HepG2 (cell line): Measurements from ENCODE around the gene GARIN5A. TPM values are rescaled to one million over a fixed set of nuclear protein-coding genes. Genes with fewer than 3 reads are reported as not detected.

Source experiments
- ATAC-seq: fragments of 200-7000 bp; cut with Tn5 transposase; 3 replicates; pipeline ENCODE4 v1.9.1; 2020; ENCODE audit warnings: mild to moderate bottlenecking, moderate library complexity
- BruUV-seq: library from RNA; stranded (reverse); fragments of 400-500 nt; replicated peaks from 2 replicates; lab custom pipeline; 2021; lab: Mats Ljungman, UMichigan
- CTCF ChIA-PET: fragments of 300-600 bp; formaldehyde crosslinking; extraction: SDS; loops from one replicate; lab custom pipeline; 2021; ENCODE audit warnings: low total read pairs, inconsistent platforms, low intra/inter-chr PET ratio; lab: Yijun Ruan, JAX
- POLR2A ChIA-PET: fragments of 350-600 bp; sonication (Branson Sonifier 250); formaldehyde crosslinking; loops from one replicate; lab custom pipeline; 2020; ENCODE audit warnings: antibody characterized with exemption, inconsistent platforms; lab: Yijun Ruan, JAX
- DNase-seq: peaks from one replicate; pipeline ENCODE4 v3.0.0-alpha.2; 2015; ENCODE audit warnings: low spot score
- FAIRE-seq: peaks from 3 replicates; lab custom pipeline; 2011; peaks lifted over from hg19 to GRCh38; lab: Jason Lieb, UNC
- H2AFZ ChIP-seq: one replicate; pipeline ENCODE4 v1.6.1; 2011; ENCODE audit warnings: low read length, inconsistent platforms
- H3K27ac ChIP-seq: fragments of 300-600 bp; 3 replicates; pipeline ENCODE4 v1.8.0; 2011; ENCODE audit warnings: mixed run types, mild to moderate bottlenecking, mixed read lengths, low read length, inconsistent platforms; ENCODE audit not compliant: insufficient read depth; ENCODE audit errors: extremely low read length
- H3K27me3 ChIP-seq, 2 experiments: fragments of 200-600 bp in 1 of 2; 2 replicates in 1 of 2; 3 replicates in 1 of 2; pipeline versions ENCODE4 v1.6.0 to v1.8.0; 2011; ENCODE audit warnings: low read length in 2 of 2, mild to moderate bottlenecking in 2 of 2, moderate library complexity in 2 of 2, inconsistent platforms in 1 of 2; ENCODE audit not compliant: insufficient read depth in 2 of 2, control insufficient read depth in 1 of 2
- H3K36me3 ChIP-seq, 2 experiments: fragments of 200-600 bp in 1 of 2; replicated peaks in 1 of 2; 2 replicates in 1 of 2; 3 replicates in 1 of 2; pipeline versions ENCODE4 v1.5.1 to v1.8.0; 2011; ENCODE audit warnings: low read length in 2 of 2, inconsistent platforms in 1 of 2; ENCODE audit not compliant: insufficient read depth in 2 of 2, control insufficient read depth in 1 of 2
- H3K4me1 ChIP-seq: 2 replicates; pipeline ENCODE4 v1.5.1; 2012; ENCODE audit warnings: low read length, inconsistent platforms; ENCODE audit not compliant: insufficient read depth
- H3K4me2 ChIP-seq: 2 replicates; pipeline ENCODE4 v1.6.0; 2011; ENCODE audit warnings: low read depth, low read length, inconsistent platforms
- H3K4me3 ChIP-seq, 3 experiments: fragments of 200-600 bp in 1 of 3; sonication (generic), shearing (Covaris generic) in 1 of 3; replicated peaks in 1 of 3; 2 replicates each; pipeline ENCODE4 v1.5.1; 2011 to 2016; ENCODE audit warnings: low read length in 3 of 3, inconsistent platforms in 2 of 3, low read depth in 2 of 3, mild to moderate bottlenecking in 2 of 3, control low read depth in 1 of 3, mixed read lengths in 1 of 3; ENCODE audit not compliant: insufficient read depth in 1 of 3
- H3K79me2 ChIP-seq: one replicate; pipeline ENCODE4 v1.6.1; 2011; ENCODE audit warnings: low read length, inconsistent platforms; ENCODE audit not compliant: insufficient read depth
- H3K9ac ChIP-seq: 2 replicates; pipeline ENCODE4 v1.6.0; 2011; ENCODE audit warnings: mild to moderate bottlenecking, low read depth, low read length, inconsistent platforms; ENCODE audit not compliant: insufficient read depth
- H3K9me3 ChIP-seq: 2 replicates; pipeline ENCODE4 v1.5.1; 2012; ENCODE audit warnings: mild to moderate bottlenecking, low read length
- H4K20me1 ChIP-seq: 2 replicates; pipeline ENCODE4 v1.6.0; 2011; ENCODE audit warnings: inconsistent platforms, mild to moderate bottlenecking, low read length, moderate library complexity; ENCODE audit not compliant: insufficient read depth
- DMAP1 ChIP-seq: IDR thresholded peaks from 2 replicates; pipeline ENCODE4 v1.6.1; 2016
- ELF3 ChIP-seq: IDR thresholded peaks from 2 replicates; pipeline ENCODE4 v1.6.1; 2016; ENCODE audit warnings: missing genetic modification reagents, missing compliant biosample characterization
- FOXM1 ChIP-seq: sonication (generic); formaldehyde crosslinking; IDR thresholded peaks from 2 replicates; pipeline ENCODE4 v1.5.0; 2020; ENCODE audit warnings: missing genetic modification reagents
- GTF2F1 ChIP-seq: fragments of 150-350 bp; IDR thresholded peaks from 2 replicates; pipeline ENCODE4 v1.6.1; 2014; ENCODE audit warnings: low read length
- MYC ChIP-seq: sonication (generic); formaldehyde crosslinking; IDR thresholded peaks from 2 replicates; pipeline ENCODE4 v1.9.0; 2021; ENCODE audit warnings: missing genetic modification reagents, borderline replicate concordance
- NFRKB ChIP-seq: fragments of 450-650 bp; IDR thresholded peaks from 2 replicates; pipeline ENCODE4 v1.6.1; 2017
- NR2F1 ChIP-seq, 2 experiments: fragments of 450-650 bp in 1 of 2; formaldehyde crosslinking in 1 of 2; IDR thresholded peaks; 2 replicates each; pipeline versions ENCODE4 v1.5.0 to v1.6.1; 2016 to 2020; ENCODE audit warnings: mild to moderate bottlenecking in 1 of 2, missing compliant biosample characterization in 1 of 2, missing genetic modification reagents in 1 of 2, moderate library complexity in 1 of 2
- PAF1 ChIP-seq: IDR thresholded peaks from 2 replicates; pipeline ENCODE4 v1.6.1; 2016; ENCODE audit warnings: missing genetic modification reagents, missing compliant biosample characterization
- POLR2AphosphoS5 ChIP-seq: IDR thresholded peaks from 2 replicates; pipeline ENCODE4 v1.6.1; 2012; ENCODE audit warnings: low read depth, low read length
- PTBP1 ChIP-seq: fragments of 200-400 bp; formaldehyde crosslinking; IDR thresholded peaks from 2 replicates; pipeline ENCODE4 v1.6.1; 2018; ENCODE audit warnings: low read length, low read depth; ENCODE audit not compliant: poor library complexity, severe bottlenecking
- RNF2 ChIP-seq: fragments of 450-650 bp; conservative IDR thresholded peaks from 2 replicates; pipeline ENCODE4 v1.6.1; 2016; ENCODE audit warnings: low read depth
- ZNF367 ChIP-seq: sonication (generic); formaldehyde crosslinking; IDR thresholded peaks from 2 replicates; pipeline ENCODE4 v1.4.0; 2020; ENCODE audit warnings: missing genetic modification reagents, borderline replicate concordance
- ZNF75D ChIP-seq: sonication (generic); formaldehyde crosslinking; IDR thresholded peaks from 2 replicates; pipeline ENCODE4 v1.8.1; 2023; ENCODE audit warnings: missing genetic modification reagents, mild to moderate bottlenecking, borderline replicate concordance
- ZNF891 ChIP-seq: sonication (generic); formaldehyde crosslinking; IDR thresholded peaks from 2 replicates; pipeline ENCODE4 v1.5.0; 2020; ENCODE audit warnings: mild to moderate bottlenecking, missing genetic modification reagents
- WGBS: methylation state at CpG from one replicate; pipeline ENCODE4 v1.1.6; 2017; ENCODE audit warnings: low lambda C conversion rate; 5-methylcytosine and 5-hydroxymethylcytosine counted together
- in situ Hi-C: cut with HindIII; loops from 2 replicates; pipeline ENCODE4 v1.10.0; 2017; ENCODE audit warnings: low pct_unique_long_range_greater_than_20kb; ENCODE audit not compliant: extremely low pct_ligation_motif_present
- intact Hi-C: fragments of 100-400 bp; cut with micrococcal nuclease; formaldehyde crosslinking; loops from one replicate; pipeline ENCODE4 v1.10.0; 2022; ENCODE audit not compliant: unreplicated experiment
- polyA plus RNA-seq, 8 experiments: library from polyadenylated mRNA; depleted of rRNA in 3 of 8; stranded (reverse) in 7 of 8; unstranded in 1 of 8; fragments of >200 nt; fragmentation: Illumina TruSeq in 4 of 8; extraction: Trizol in 4 of 8; gene quantifications; 2 replicates each; pipeline versions ENCODE4 v1.2.1 to v1.2.3, GENCODE V29; 2011 to 2016; ENCODE audit warnings: low read depth in 4 of 8, missing spikeins in 1 of 8, mixed read lengths in 1 of 8; ENCODE audit not compliant: insufficient read depth in 1 of 8
- total RNA-seq, 5 experiments: library from RNA; depleted of rRNA; stranded (reverse); fragments of >200 nt; fragmentation: Illumina TruSeq; extraction: Trizol; gene quantifications; 2 replicates each; pipeline ENCODE4 v1.2.3, GENCODE V29; 2016; ENCODE audit warnings: low read depth in 1 of 5
- TF ChIP-seq, protein P1 (sequence below): sonication (generic); formaldehyde crosslinking; IDR thresholded peaks from 2 replicates; pipeline ENCODE4 v1.8.0; 2023; ENCODE audit warnings: mild to moderate bottlenecking, missing genetic modification reagents
- TF ChIP-seq, protein P2 (sequence below): conservative IDR thresholded peaks from 2 replicates; pipeline ENCODE4 v1.6.1; 2018; ENCODE audit warnings: missing genetic modification reagents
- TF ChIP-seq, protein P3 (sequence below): sonication (generic); formaldehyde crosslinking; IDR thresholded peaks from 2 replicates; pipeline ENCODE4 v1.4.0; 2020; ENCODE audit warnings: low read depth, mild to moderate bottlenecking, missing genetic modification reagents

Gene GARIN5A
- total and polyA plus RNA-seq, 2 of the 13 experiments (the other 11 are each of a cell fraction or from before 2014, with no cell fraction given): not detected

DNA sequence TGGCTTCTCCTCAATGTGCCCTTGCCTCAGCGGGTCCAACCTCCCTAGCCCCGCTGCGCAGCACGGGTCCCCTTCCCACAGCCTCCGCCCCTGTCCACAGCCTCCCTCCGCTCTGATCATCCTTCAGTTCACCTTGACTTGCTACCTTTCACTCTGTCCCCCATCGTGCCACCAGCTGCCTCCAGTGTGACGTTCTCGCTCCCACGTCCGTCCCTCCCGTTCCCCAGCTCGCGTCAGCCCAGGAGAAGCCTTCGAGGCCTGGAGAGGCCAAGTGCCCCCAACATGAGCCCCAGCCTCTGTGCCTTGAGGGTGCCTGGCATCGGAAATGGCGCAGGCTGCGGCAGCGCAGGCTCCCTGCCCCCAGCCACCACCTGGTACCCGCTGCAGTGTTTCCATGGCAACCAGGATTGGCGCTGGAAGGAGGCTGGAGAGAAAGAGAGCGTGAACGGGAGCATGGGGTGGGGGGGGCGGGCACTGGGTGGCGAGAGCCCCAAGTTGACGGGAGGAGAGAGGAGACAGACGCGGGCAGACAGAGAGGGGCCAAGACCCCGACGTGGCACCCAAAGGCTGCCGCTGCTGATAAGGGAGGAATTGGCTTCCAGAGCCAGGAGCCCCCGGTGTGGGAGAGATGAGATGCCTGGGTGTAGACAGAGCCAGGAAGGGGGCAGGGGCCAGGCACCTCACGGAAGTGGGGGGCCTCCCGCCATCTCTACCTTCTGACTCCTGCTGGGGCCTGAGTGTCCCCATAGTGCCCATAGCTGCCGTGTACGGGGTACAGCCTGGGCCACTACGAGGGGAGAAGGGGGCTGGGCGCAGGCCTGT lies 37.9 kb upstream of the GARIN5A start:
- Histone ChIP-seq H4K20me1 (no peaks in the 10 kb centered on the region), H3K9ac (no peak overlapping the region), H3K4me3 (no peak overlapping the region), H2AFZ (no peak overlapping the region), H3K36me3 (no peaks in the 10 kb centered on the region), H3K79me2 (no peaks in the 10 kb centered on the region), H3K4me1 (peaks cover 29% of the 10 kb centered on the region), H3K27me3 (no peaks in the 10 kb centered on the region; a peak in 2 of 5 replicates), H3K4me2 (no peak overlapping the region), H3K27ac (no peak overlapping the region), H3K9me3 (no peaks in the 10 kb centered on the region)
- WGBS: 57% methylated on average over 38 of the region's 38 CpGs
- TF ChIP-seq ZNF367 (CRISPR knock-in tag) (no peak), PTBP1 (no peak), ZNF75D (no peak), ELF3 (CRISPR knock-in tag) (no peak), RNF2 (no peak), NR2F1 (CRISPR knock-in tag; IDR thresholded peaks at IDR 0.05) (no peak), NFRKB (no peak), GTF2F1 (no peak), PAF1 (CRISPR knock-in tag) (no peak), ZNF891 (CRISPR knock-in tag) (no peak), DMAP1 (CRISPR knock-in tag) (no peak), MYC (CRISPR knock-in tag) (no peak), POLR2AphosphoS5 (no peak), FOXM1 (CRISPR knock-in tag) (no peak)
- TF ChIP-seq, protein P1, sequence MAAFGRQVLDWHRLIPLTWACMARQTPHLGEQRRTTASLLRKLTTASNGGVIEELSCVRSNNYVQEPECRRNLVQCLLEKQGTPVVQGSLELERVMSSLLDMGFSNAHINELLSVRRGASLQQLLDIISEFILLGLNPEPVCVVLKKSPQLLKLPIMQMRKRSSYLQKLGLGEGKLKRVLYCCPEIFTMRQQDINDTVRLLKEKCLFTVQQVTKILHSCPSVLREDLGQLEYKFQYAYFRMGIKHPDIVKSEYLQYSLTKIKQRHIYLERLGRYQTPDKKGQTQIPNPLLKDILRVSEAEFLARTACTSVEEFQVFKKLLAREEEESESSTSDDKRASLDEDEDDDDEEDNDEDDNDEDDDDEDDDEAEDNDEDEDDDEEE (CRISPR knock-in tag): no peak
- TF ChIP-seq, protein P2, sequence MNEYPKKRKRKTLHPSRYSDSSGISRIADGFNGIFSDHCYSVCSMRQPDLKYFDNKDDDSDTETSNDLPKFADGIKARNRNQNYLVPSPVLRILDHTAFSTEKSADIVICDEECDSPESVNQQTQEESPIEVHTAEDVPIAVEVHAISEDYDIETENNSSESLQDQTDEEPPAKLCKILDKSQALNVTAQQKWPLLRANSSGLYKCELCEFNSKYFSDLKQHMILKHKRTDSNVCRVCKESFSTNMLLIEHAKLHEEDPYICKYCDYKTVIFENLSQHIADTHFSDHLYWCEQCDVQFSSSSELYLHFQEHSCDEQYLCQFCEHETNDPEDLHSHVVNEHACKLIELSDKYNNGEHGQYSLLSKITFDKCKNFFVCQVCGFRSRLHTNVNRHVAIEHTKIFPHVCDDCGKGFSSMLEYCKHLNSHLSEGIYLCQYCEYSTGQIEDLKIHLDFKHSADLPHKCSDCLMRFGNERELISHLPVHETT: no peak
- TF ChIP-seq, protein P3, sequence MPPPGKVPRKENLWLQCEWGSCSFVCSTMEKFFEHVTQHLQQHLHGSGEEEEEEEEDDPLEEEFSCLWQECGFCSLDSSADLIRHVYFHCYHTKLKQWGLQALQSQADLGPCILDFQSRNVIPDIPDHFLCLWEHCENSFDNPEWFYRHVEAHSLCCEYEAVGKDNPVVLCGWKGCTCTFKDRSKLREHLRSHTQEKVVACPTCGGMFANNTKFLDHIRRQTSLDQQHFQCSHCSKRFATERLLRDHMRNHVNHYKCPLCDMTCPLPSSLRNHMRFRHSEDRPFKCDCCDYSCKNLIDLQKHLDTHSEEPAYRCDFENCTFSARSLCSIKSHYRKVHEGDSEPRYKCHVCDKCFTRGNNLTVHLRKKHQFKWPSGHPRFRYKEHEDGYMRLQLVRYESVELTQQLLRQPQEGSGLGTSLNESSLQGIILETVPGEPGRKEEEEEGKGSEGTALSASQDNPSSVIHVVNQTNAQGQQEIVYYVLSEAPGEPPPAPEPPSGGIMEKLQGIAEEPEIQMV (CRISPR knock-in tag): no peak
- BruUV-seq: no TSS peak
- ChIA-PET POLR2A (no interaction called here), CTCF (no interaction called here)
- no peak for DNase-seq
- no peak for FAIRE-seq
- ATAC-seq: no peak
- in situ Hi-C loops (no loop called here), intact Hi-C loops (no loop called here)
